ENCODE data around the gene RFNG. TPM values are rescaled to one million over a fixed set of nuclear protein-coding genes. Genes with fewer than 3 reads are reported as not detected.

Gene RFNG
- total and polyA plus RNA-seq, 2 of the 4 experiments (the other 2 are of a cell fraction) = 6.8 to 47.3 TPM

- Histone ChIP-seq H2AK9ac (replicated peaks; ENCODE audit: low read depth, low read length, poor library complexity) (peak overlapping the region; percentile 97), H3K23ac (ENCODE audit: low read depth, low read length) (peak overlapping the region; percentile 33; the same call in 1 of the 2 replicates), H3K4me3 (ENCODE audit: insufficient read depth, low read depth, low read length) (peak overlapping the region; percentile 54), H2AK5ac (ENCODE audit: low read depth, low read length) (peak overlapping the region; percentile 33; the same call in 1 of the 2 replicates), H2BK20ac (ENCODE audit: low read depth, low read length) (no peak overlapping the region), H2BK120ac (ENCODE audit: low read depth, low read length) (no peak overlapping the region), H2AFZ (replicated peaks; ENCODE audit: low read length, poor library complexity) (peak overlapping the region; percentile 96), H4K91ac (ENCODE audit: insufficient read depth, low read depth, low read length) (no peak overlapping the region), H2BK15ac (ENCODE audit: low read depth, low read length) (no peak overlapping the region), H3K4ac (ENCODE audit: low read depth, low read length) (peak overlapping the region; percentile 22), H4K20me1 (ENCODE audit: insufficient read depth, low read length) (peaks cover 5% of the 10 kb centered on the region), H3K9me1 (ENCODE audit: insufficient read depth, low read length) (0 out of 2 replicates have a peak, but pooled peaks cover 7% of the 10 kb centered on the region), H3K56ac (ENCODE audit: extremely low read depth, insufficient read depth, low read length) (peak overlapping the region; percentile 48; the same call in 1 of the 2 replicates), H3K4me2 (ENCODE audit: low read depth, low read length) (peak overlapping the region; percentile 94), H3K79me1 (ENCODE audit: low read depth in 1 of 2, low read length in 2 of 2) (peaks cover 7 to 12% of the 10 kb centered on the region in 2 experiments), H3K27me3 (ENCODE audit: control insufficient read depth, insufficient read depth, low read length) (no peaks in the 10 kb centered on the region), H4K5ac (ENCODE audit: low read depth, low read length) (no peak overlapping the region; the same call in 1 of the 2 replicates), H2BK5ac (ENCODE audit: low read depth, low read length, poor library complexity, severe bottlenecking) (no peak overlapping the region), H4K8ac (ENCODE audit: low read depth in 2 of 2, low read length in 2 of 2) (peak overlapping the region in 1 of 2 experiments; percentile 53; a peak in 2 of 4 replicates), H3K14ac (replicated peaks; ENCODE audit: low read depth, low read length) (peak overlapping the region; percentile 72; the same call in 1 of the 2 replicates), H3K27ac (ENCODE audit: insufficient read depth, low read length) (peak overlapping the region; percentile 58), H3K9me3 (ENCODE audit: control insufficient read depth, insufficient read depth, low read length) (no peaks in the 10 kb centered on the region), H3K36me3 (ENCODE audit: control insufficient read depth, insufficient read depth, low read length) (no peaks in the 10 kb centered on the region), H3K4me1 (ENCODE audit: control insufficient read depth, insufficient read depth, low read length) (peaks cover 11% of the 10 kb centered on the region), H3K9ac (ENCODE audit: low read depth, low read length) (peak overlapping the region; percentile 61), H3K18ac (ENCODE audit: low read depth, low read length) (no peak overlapping the region)
- DNase-seq (no peak), ATAC-seq (ENCODE audit: low read depth) (no peak)
- TF ChIP-seq RFX5 (IDR thresholded peaks at IDR 0.05; ENCODE audit: low read depth, low read length) (no peak), ELK1 (IDR thresholded peaks at IDR 0.05; ENCODE audit: borderline replicate concordance, low read depth, low read length) (no peak), MAZ (IDR thresholded peaks at IDR 0.05; ENCODE audit: borderline replicate concordance, low read depth, low read length) (no peak), RAD21 (IDR thresholded peaks at IDR 0.05; ENCODE audit: low read length) (no peak), CEBPB (IDR thresholded peaks at IDR 0.05; ENCODE audit: low read depth, low read length) (no peak), CHD1 (IDR thresholded peaks at IDR 0.05; ENCODE audit: low read depth, low read length) (no peak), POLR2A (IDR thresholded peaks at IDR 0.05; ENCODE audit: low read depth, low read length) (no peak), CTCF (conservative IDR thresholded peaks at IDR 0.05; ENCODE audit: low read depth, low read length) (no peak), NFE2L2 (IDR thresholded peaks at IDR 0.05; ENCODE audit: low read depth, low read length) (no peak), USF2 (IDR thresholded peaks at IDR 0.05; ENCODE audit: low read depth, low read length) (no peak), FOS (IDR thresholded peaks at IDR 0.05; ENCODE audit: low read depth, low read length) (no peak), MAFK (IDR thresholded peaks at IDR 0.05; ENCODE audit: low read depth, low read length) (no peak), SMC3 (IDR thresholded peaks at IDR 0.05; ENCODE audit: low read depth, low read length) (no peak), RCOR1 (IDR thresholded peaks at IDR 0.05; ENCODE audit: insufficient replicate concordance, low read length) (no peak)
- dilution Hi-C loops (cut with HindIII; ENCODE audit: low sequenced_read_pairs, unreplicated experiment) (no loop called here), in situ Hi-C loops (cut with MboI; ENCODE audit: low sequenced_read_pairs) (no loop called here), intact Hi-C loops (cut with micrococcal nuclease) (loop anchor here (2.0 to 10.0 kb wide), 2 partner anchors 62 to 288 kb away; partner anchors contain the start of gene FASN)
- 42% methylated on average over 15 of the region's 23 CpGs; no CpG with 5 or more reads in 1 of the 2 experiments for WGBS, 2 experiments (ENCODE audit: extremely low coverage in 2 of 2, insufficient read length in 1 of 2)
- POLR2A ChIA-PET (ENCODE audit: unreplicated experiment) = no interaction called here
- CTCF ChIA-PET = interaction anchor here (1.7 kb wide), 1 partner anchor 16 kb away, joined by 5 read pairs; no protein-coding TSS in a partner anchor
- BruUV-seq (replicated peaks) = no TSS peak
Measured at GRCh38 chr17:82036634-82037091, 14.9 kb downstream of the RFNG start.
